Measurements from ENCODE around the gene TBCA.

GRCh38 chr5:77663090-77663863 lies 112.9 kb downstream of the TBCA start:
- no peak for TF ChIP-seq CTCF (IDR thresholded peaks at IDR 0.05; ENCODE audit: low read depth, low read length, poor library complexity, severe bottlenecking)
- no peak for TF ChIP-seq EZH2phosphoT487 (IDR thresholded peaks at IDR 0.05; ENCODE audit: borderline replicate concordance, low read length)
